ENCODE data around the gene SPOCK3.

- TF ChIP-seq HDAC2 (IDR thresholded peaks at IDR 0.05): no peak
- TF ChIP-seq CREM (IDR thresholded peaks at IDR 0.05; ENCODE audit: low read depth): no peak
- TF ChIP-seq E4F1 (IDR thresholded peaks at IDR 0.05; ENCODE audit: borderline replicate concordance, partially characterized antibody): no peak
- TF ChIP-seq TAF1 (IDR thresholded peaks at IDR 0.05; ENCODE audit: borderline replicate concordance, low read depth, low read length): no peak
- TF ChIP-seq CTCF (IDR thresholded peaks at IDR 0.05 in 2 of 3, conservative IDR thresholded peaks at IDR 0.05 in 1 of 3; ENCODE audit: control insufficient read depth in 2 of 3, extremely low read depth in 1 of 3, insufficient read depth in 1 of 3, low read depth in 3 of 3, low read length in 3 of 3): no peak
- no peak for TF ChIP-seq RB1 (IDR thresholded peaks at IDR 0.05; ENCODE audit: borderline replicate concordance)
- no peak for TF ChIP-seq POLR2AphosphoS5 (IDR thresholded peaks at IDR 0.05; ENCODE audit: low read length)
- no peak for TF ChIP-seq RAD21 (IDR thresholded peaks at IDR 0.05; ENCODE audit: insufficient read depth, low read depth, low read length)
- no peak for TF ChIP-seq EZH2 (IDR thresholded peaks at IDR 0.05; ENCODE audit: borderline replicate concordance, control insufficient read depth, low read depth, low read length)
- no peak for TF ChIP-seq SUZ12 (IDR thresholded peaks at IDR 0.05; ENCODE audit: unreplicated experiment)
- no peak for TF ChIP-seq E2F4 (IDR thresholded peaks at IDR 0.05; ENCODE audit: low read depth, low read length)
- no peak for TF ChIP-seq MYC (IDR thresholded peaks at IDR 0.05; ENCODE audit: insufficient read depth, insufficient read length, insufficient replicate concordance, low read length, severe bottlenecking)
- no peak for TF ChIP-seq CHD2 (IDR thresholded peaks at IDR 0.05; ENCODE audit: borderline replicate concordance, low read depth, low read length)
- no peak for TF ChIP-seq EP300 (IDR thresholded peaks at IDR 0.05; ENCODE audit: borderline replicate concordance in 1 of 2, control insufficient read depth in 1 of 2, low read depth in 2 of 2, low read length in 2 of 2)
These were observed 252.4 kb downstream of the SPOCK3 start for GRCh38 chr4:166981847-166982246.

Measured in GM12878 (cell line).